NCI-H1105 (cell line): ENCODE measurements around the gene NDUFAF5.

Source experiments
- DNase-seq: peaks from one replicate; lab custom pipeline; 2025; lab: John Stamatoyannopoulos, UW

NDUFAF5 gene

DNA sequence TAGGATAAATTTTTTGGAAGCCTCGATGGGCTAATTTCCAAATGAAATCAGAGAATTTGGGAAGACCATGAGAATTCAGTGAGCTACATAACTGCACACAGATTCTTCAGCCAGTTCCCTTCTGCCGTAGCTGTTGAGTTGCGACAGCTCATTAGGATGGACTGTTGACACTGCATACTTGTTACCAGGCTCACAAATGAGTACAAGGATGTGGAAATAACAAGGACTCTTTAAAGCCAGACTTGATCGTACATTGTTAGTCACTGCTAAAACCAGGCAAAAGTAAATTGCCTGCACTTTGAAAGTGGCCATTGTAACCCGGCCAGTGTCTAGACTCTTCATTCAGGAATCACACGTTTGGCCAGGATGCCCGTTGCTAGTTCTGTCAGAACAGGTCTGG lies 37.0 kb downstream of the NDUFAF5 start:
- no peak for DNase-seq

DNA sequence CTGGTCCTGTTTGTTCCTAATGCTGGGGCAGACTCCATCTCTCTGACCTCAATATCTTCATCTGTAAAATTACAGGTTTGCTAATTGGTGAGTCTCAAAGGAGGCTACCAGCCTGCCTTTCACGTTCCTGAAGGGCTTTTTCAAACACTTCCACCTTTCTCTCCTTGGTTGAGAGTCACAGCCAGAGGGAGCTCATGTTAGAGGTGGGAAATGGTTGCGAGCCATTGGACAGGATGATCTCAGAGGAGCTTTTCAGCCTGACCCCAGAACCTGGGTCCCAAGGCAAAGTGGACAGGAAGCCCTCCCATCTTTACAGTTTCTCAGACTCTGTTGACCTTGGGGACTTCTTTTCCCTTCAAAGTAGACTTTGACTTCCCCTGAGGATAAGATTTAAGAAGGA lies 37.6 kb downstream of the NDUFAF5 start:
- no peak for DNase-seq

DNA sequence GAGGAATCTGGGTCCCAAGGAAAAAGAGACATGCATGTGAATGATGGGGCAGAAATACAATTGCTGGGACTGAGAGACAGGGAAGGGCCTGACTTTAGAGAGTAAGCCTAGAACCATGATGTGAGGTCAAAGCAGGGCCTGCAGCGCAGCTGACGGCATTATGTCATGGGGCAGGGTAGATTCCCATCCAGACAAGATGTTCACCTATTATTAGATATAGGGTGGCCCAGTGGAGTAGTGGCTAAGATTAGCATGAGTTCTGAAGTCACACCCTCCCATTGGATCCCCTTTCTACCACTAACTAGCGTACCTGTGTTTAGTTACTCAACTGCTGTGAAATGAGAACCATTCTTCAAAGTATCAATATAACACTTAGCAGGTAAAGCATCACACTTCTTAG lies 39.6 kb downstream of the NDUFAF5 start:
- no peak for DNase-seq

DNA sequence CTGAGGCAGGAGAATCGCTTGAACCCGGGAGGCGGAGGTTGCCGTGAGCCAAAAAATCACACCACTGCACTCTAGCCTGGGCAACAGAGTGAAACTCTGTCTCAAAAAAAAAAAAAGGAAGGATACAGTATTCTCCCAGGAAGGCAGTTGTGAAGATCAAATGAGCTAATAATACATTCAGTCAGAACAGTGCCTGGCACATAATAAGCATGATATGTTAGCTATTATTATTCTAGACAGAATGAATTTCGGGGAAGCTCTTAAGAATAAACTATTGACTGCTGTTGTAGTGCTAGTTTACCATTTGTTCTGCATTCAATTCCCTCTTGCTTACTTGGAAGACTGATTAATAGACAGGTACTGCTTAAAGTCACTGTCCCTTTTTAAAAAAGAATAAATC lies 40.6 kb downstream of the NDUFAF5 start:
- DNase-seq: no peak

GRCh38 chr20:13831476-13831875 lies 46.6 kb downstream of the NDUFAF5 start:
- no peak for DNase-seq

GRCh38 chr20:13838664-13839063 lies 53.8 kb downstream of the NDUFAF5 start:
- no peak for DNase-seq

DNA sequence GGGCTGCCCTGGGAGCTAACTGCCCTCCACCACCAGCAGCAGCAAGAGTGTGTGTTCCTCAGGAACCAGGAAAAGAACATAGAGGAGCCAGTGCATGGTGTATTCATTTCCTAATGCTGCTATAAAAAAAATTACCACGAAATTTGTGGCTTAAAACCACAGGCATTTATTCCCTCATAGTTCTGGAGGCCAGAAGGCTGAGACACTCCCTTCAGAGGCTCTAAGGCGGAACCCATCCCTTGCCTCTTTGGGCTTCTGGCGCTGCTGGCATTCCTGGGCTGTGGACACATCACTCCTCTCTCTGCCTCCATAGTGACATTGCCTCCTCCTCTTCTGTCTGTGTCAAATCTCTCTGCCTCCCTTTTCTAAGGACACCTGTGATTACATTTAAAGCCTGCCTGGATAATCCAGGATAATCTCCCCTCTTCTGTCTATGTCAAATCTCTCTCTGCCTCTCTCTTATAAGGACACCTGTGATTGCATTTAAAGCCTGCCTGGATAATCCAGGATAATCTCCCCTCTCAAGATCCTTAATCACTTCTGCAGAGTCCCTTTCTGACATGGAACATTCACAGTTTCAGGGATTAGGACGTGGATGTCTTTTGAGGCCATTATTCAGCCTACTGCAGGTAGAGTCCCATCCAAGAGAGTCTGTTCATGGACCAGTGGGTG lies 54.7 kb downstream of the NDUFAF5 start:
- no peak for DNase-seq

GRCh38 chr20:13840093-13840465 lies 55.3 kb downstream of the NDUFAF5 start:
- no peak for DNase-seq

DNA sequence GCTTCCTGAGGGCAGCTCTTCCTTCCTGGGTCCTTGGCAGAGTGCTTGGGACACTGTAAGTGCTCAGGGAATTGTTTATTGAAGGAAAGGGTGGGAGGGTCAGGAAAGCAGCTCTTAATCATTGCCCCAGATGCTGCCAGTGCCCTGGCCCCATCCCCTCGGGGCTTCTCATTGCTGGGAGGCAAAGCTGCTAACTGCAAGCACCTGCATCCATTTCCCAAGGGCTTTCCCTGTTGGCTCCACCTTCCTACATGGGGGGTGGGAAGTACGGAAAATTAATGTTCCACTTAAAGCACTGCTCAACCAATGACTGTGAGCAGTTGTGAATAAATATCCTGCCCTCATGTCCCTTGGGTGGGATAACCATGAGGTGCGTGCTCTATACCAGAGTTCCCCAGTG lies 56.4 kb downstream of the NDUFAF5 start:
- no peak for DNase-seq

GRCh38 chr20:13844296-13844695 lies 59.5 kb downstream of the NDUFAF5 start:
- DNase-seq: no peak

DNA sequence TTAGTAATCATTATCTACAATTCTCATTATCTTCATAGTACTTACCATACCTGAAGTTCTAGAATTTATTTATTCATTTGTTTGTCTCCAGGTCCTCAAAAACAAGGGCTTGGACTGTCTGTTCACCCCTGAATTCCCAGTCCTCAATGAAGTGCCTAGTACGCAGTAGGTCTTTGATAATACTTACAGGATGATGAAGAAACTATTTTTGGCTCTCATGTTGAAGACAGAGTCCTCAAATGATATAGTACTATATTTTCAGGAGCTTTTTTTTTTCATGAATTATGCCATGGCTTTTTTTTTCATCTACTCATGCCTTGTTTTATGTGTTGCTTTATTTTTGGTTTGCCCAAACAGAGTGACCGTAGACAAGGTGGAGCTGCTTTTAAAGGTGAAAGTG lies 66.5 kb downstream of the NDUFAF5 start:
- no peak for DNase-seq

DNA sequence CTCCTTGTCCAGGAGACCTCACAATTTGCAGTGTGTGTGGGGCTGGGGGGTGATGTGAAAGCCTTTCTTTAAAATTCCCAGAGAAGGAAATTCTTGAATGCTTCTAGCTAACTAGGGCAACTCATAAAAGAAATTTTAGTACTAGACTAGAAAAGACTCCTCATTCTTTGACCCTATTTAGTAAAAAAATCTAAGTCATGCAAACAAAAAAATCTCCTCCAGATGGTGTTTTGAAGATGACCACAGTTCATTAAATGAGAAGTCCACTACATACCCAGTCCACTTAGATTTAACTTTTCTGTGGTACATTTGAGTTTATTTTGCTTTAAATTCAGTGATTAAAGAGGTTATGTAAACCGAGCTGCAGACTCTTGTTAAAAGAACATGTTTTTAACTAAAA lies 67.5 kb downstream of the NDUFAF5 start:
- DNase-seq: no peak

DNA sequence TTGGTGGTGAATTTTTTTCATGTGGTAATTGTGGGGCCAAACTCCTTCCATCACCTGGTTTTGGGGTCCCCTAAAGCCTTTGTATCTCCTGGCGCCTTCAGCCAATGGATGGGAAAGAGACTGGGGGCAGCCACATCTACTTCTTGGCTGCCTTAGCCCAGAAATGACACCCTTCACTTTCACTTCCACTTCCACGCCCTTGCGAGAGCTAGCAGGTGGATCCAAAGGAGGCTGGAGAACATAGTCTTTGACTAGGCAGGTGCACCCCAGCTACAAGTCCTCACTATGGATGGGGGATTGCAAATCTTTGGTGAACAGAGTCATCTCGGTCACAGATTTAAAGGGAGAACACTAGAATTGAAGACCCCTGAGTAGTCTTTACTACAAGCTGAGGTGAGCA lies 70.8 kb downstream of the NDUFAF5 start:
- DNase-seq: no peak

DNA sequence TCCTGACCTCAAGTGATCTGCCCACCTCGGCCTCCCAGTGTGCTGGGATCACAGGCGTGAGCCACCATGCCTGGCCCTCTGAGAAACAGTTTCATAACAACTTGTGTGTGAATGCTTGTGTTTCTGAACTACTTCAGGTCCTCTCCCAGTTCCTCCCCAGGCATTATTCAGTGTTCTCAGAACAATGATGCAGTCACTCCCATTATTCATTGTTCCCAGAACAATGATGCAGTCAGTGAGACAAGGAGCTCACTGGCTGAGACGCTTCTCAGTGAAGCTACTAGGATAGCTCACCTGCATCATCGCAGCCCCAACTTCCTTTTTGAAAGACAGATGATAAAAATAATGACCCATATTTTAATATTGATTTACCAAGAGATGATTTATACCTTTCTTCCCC lies 71.5 kb downstream of the NDUFAF5 start:
- no peak for DNase-seq

DNA sequence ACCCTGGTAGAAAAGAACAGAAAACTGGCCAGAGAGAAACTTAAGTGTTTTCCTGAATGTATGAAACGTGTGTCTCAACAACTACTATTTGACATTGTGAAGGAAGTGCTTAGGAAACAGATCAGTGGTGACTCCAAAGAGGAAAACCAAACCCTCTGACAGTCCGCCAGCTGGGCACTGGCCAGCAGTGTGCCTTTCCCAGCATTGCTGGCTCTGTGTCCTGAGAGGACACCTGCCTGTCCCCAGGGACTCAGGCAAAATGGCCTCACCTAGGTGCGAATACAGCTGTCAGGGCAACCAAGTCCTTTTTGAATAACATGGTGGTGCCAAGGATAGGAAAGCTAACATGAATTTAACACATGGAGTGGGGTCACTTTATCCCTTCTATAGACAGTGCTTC lies 72.5 kb downstream of the NDUFAF5 start:
- DNase-seq: peak; percentile 41

- DNase-seq: no peak
Observed at GRCh38 chr20:13857961-13858360, 73.1 kb downstream of the NDUFAF5 start.

GRCh38 chr20:13858439-13858838 lies 73.6 kb downstream of the NDUFAF5 start:
- DNase-seq: no peak

DNA sequence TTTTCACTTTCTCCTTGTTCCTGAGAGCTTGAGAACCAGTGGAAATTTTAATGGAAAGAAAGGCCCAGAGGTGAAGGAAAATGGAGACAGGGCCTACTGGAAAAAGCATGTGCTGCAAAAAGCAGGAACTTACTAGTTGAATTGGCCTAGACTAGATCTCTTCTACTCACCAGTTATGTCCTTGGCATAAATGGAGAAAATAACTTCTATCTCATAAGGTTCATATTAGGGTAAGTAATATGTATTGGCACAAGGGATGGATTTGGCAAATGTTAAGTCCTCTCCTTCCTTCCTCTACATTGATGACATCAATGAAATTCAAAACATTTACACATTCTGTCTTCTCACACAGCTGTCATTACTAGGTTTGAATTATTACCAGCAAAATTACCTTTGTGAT lies 74.0 kb downstream of the NDUFAF5 start:
- no peak for DNase-seq

GRCh38 chr20:13862245-13862644 lies 77.4 kb downstream of the NDUFAF5 start:
- no peak for DNase-seq

- DNase-seq: no peak
Observed at GRCh38 chr20:13863244-13863643, 78.4 kb downstream of the NDUFAF5 start.

- no peak for DNase-seq
Observed at GRCh38 chr20:13865156-13865555, 80.3 kb downstream of the NDUFAF5 start.

DNA sequence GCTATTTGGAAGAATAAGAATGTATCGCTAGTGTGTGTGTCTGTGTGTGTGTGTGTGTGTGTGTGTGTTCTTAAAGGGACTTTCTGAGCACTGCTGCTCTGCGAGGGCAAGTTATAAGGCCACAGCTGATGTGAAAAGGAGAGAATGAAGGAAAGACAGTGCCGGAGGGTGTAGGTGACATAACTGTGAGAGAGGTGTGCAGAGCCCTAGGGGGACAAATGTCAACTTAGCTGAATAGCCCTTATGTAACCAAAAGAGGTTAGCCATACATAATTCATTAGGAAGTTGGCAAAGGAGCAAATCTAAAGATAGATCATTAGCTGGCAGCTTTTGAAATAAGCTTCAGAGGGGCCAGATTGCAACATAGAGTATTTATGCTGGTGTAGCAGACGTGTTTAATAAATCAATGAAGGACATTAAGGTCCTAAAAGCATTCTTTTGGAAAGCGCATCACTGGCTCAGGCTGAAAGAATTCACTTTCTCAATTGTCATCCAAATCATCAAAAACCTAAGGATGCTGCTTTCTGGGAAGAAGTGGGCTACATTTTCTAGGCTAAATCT lies 81.0 kb downstream of the NDUFAF5 start:
- no peak for DNase-seq

GRCh38 chr20:13868331-13868730 lies 83.5 kb downstream of the NDUFAF5 start:
- DNase-seq: no peak

DNA sequence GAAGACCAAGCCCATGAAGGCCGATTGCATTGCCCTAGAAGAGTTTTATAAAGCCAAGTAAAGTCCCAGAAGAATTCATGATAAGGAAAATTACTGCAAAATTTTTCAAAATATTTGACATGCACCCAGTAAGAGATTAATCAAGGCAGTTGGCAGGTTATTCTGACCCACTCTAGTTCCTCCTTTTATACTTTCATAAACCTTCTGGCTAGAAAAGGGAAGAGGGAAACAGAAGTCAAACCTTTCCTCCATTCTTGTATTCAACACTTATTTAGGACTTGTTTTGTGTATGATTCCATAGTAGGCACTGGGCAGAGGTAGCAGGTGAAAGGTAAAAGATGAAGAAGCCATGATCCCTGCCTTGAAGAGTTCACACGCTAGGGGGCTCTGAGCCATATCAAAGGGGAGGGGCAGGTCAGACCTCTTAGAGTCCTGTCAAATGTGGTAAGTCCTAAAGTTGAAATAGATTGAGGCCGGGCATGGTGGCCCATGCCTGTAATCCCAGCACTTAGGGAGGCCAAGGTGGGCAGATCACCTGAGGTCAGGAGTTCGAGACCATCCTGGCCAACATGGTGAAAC lies 85.4 kb downstream of the NDUFAF5 start:
- DNase-seq: no peak
